IPS DF 6.9 (cell line): ENCODE measurements around the gene MYT1.
"Not testable (repeated sequence)": the region's sequence is repeated elsewhere in the genome, so short reads cannot be mapped to it uniquely, and the experiment has no call there.

Experiments used
- DNase-seq: peaks from one replicate; pipeline ENCODE4 v3.0.0-alpha.2; 2013; ENCODE audit warnings: low read depth, low spot score
- H3K27ac ChIP-seq: one replicate; pipeline ENCODE4 v1.5.1; 2013; ENCODE audit warnings: low read length, control low read depth
- H3K27me3 ChIP-seq: 2 replicates; pipeline ENCODE4 v1.6.1; 2013; ENCODE audit warnings: mild to moderate bottlenecking, low read length; ENCODE audit not compliant: control insufficient read depth, insufficient read depth
- H3K36me3 ChIP-seq: 2 replicates; pipeline ENCODE4 v1.6.1; 2013; ENCODE audit warnings: low read length; ENCODE audit not compliant: control insufficient read depth, insufficient read depth
- H3K4me1 ChIP-seq: 2 replicates; pipeline ENCODE4 v1.6.1; 2013; ENCODE audit warnings: low read length; ENCODE audit not compliant: control insufficient read depth, insufficient read depth
- H3K4me3 ChIP-seq: 2 replicates; pipeline ENCODE4 v1.5.1; 2013; ENCODE audit warnings: mild to moderate bottlenecking, low read length
- H3K9me3 ChIP-seq: 2 replicates; pipeline ENCODE4 v1.6.1; 2013; ENCODE audit warnings: low read length, inconsistent platforms; ENCODE audit not compliant: control insufficient read depth, insufficient read depth
- WGBS: extraction: QIAGEN DNeasy Blood & Tissue Kit; methylation state at CpG from one replicate; pipeline ENCODE4 v1.1.7; 2013; ENCODE audit warnings: mixed read lengths, missing lambda C conversion rate; ENCODE audit not compliant: insufficient read length, insufficient coverage; 5-methylcytosine and 5-hydroxymethylcytosine counted together

The MYT1 gene

GRCh38 chr20:64234291-64234791 is 70.1 kb downstream of the MYT1 start:
- H3K27ac ChIP-seq = no peak overlapping the region
- H3K36me3 ChIP-seq = no peaks in the 10 kb centered on the region; the same call in 1 of the 2 replicates
- H3K4me3 ChIP-seq = no peak overlapping the region
- H3K27me3 ChIP-seq = no peaks in the 10 kb centered on the region
- no peaks in the 10 kb centered on the region for H3K9me3 ChIP-seq
- H3K4me1 ChIP-seq = no peaks in the 10 kb centered on the region
- no peak for DNase-seq
- no CpG with 5 or more reads among the region's 11 CpGs for WGBS

DNA sequence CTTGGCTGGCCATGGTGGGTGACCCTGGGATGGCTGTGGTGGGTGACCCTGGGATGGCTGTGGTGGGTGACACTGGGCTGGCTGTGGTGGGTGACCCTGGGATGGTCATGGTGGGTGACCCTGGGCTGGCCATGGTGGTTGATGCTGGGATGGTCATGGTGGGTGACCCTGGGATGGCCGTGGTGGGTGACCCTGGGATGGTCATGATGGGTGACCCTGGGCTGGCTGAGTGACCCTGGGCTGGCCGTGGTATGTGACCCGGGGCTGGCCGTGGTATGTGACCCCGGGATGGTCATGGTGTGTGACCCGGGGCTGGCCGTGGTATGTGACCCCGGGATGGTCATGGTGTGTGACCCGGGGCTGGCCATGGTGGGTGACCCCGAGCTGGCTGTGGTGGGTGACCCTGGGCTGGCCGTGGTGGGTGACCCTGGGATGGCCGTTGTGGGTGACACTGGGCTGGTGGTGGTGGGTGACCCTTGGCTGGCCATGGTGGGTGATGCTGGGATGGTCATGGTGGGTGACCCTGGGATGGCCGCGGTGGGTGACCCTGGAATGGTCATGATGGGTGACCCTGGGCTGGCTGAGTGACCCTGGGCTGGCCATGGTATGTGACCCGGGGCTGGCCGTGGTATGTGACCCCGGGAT is 70.8 kb downstream of the MYT1 start:
- not testable (repeated sequence) for DNase-seq, H3K4me1 ChIP-seq, H3K27me3 ChIP-seq, H3K4me3 ChIP-seq, H3K9me3 ChIP-seq, H3K27ac ChIP-seq, H3K36me3 ChIP-seq
- no CpG with 5 or more reads among the region's 17 CpGs for WGBS

- WGBS = no CpG with 5 or more reads among the region's 27 CpGs
- Histone ChIP-seq H3K9me3 (no peaks in the 10 kb centered on the region), H3K4me3 (no peak overlapping the region), H3K36me3 (no peaks in the 10 kb centered on the region; the same call in 1 of the 2 replicates), H3K27me3 (no peaks in the 10 kb centered on the region), H3K27ac (no peak overlapping the region), H3K4me1 (no peaks in the 10 kb centered on the region)
- DNase-seq = no peak
These were observed 72.2 kb downstream of the MYT1 start for GRCh38 chr20:64236137-64237088.

DNA sequence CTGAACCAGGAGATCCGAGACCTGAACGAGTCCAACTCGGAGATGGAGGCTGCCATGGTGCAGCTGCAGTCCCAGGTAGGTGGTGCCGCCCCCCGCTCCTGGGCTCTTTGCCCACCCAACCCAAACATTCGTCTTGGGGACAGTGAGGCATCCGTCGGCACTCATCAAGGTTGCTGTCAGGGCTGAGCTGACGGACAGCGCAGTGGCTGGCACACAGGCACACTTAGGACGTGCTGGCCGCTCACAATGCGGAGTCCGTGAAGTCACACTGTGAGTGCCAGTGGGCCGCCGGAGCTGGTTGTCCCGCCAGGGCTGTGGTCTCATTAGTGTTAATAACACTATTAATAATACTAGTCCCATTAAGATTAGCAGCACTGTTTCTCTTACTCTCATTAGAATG is 73.1 kb downstream of the MYT1 start:
- no peaks in the 10 kb centered on the region for H3K27me3 ChIP-seq
- WGBS = no CpG with 5 or more reads among the region's 17 CpGs
- no peak for DNase-seq
- H3K4me3 ChIP-seq = no peak overlapping the region
- H3K9me3 ChIP-seq = no peaks in the 10 kb centered on the region
- H3K4me1 ChIP-seq = no peaks in the 10 kb centered on the region
- H3K27ac ChIP-seq = no peak overlapping the region
- H3K36me3 ChIP-seq = no peaks in the 10 kb centered on the region

GRCh38 chr20:64238115-64238825 is 74.0 kb downstream of the MYT1 start:
- Histone ChIP-seq H3K27ac (no peak overlapping the region), H3K36me3 (no peaks in the 10 kb centered on the region), H3K4me3 (no peak overlapping the region), H3K9me3 (no peaks in the 10 kb centered on the region), H3K4me1 (no peaks in the 10 kb centered on the region), H3K27me3 (no peaks in the 10 kb centered on the region)
- DNase-seq = no peak
- WGBS = no CpG with 5 or more reads among the region's 11 CpGs

DNA sequence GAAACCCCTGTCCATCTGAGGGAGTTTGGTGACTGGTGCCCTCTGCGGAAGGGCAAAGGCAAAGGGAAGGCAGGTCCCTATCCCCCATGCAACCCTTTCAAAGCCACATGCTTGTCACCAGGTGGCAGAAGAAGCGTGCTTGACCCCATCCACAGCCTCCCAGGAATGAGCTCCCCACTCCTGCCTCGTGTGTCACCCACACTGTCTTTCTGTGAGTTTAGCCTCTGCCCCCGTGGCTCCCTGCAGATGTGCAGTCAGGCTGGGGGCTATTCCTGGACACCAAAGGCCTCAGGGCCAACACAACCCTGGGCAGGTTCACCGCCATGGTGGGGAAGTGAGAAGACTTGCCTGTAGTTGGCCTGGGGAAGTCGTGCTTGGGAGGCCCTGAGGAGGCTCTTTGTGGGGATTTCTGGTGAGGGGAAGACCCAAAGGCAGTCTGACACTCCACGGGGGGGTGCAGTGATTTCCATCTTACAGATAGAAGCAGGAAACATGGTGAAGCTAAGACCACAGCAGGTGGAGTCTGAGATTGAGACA is 74.7 kb downstream of the MYT1 start:
- Histone ChIP-seq H3K27ac (no peak overlapping the region), H3K27me3 (no peaks in the 10 kb centered on the region), H3K4me3 (no peak overlapping the region), H3K4me1 (no peaks in the 10 kb centered on the region), H3K36me3 (no peaks in the 10 kb centered on the region), H3K9me3 (no peaks in the 10 kb centered on the region)
- DNase-seq = no peak
- no CpG with 5 or more reads among the region's 7 CpGs for WGBS

- no CpG with 5 or more reads among the region's 19 CpGs for WGBS
- no peak overlapping the region for H3K27ac ChIP-seq
These were observed 75.4 kb downstream of the MYT1 start for GRCh38 chr20:64239449-64240242.

DNA sequence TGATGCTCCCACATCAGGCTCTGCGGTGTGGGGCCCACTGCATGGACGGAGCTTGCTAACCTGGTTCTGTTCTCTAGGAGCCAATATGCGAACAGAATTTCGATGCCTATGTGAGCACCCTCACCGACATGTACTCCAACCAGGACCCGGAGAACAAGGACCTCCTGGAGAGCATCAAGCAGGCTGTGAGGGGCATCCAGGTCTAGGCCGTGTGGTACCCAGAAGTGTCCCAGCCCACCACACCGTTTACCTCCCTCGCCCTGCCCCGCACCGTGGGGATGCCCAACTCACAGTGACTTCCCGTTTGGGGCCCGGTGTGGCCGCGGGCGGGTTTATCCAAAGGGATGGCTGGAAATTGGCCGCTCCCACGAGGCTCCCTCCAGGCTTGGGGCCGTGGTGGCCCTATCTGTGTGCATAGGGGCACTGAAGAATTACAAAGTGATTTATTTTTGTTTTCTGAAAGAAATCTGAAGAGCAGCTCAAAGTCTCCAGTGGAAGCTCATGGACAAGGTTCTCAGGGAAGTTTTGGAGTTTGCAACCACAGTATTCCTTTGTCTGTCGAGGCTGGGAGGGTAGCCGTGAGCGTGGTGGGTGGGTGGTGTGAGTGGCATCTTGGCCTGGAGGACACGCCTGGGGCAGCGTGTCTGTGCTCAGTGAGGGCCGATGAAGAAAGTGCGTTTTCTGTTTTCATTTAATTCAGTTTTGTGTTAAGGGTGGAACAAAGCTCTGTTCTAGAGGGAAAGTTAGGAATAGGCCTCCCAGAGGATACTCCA is 76.2 kb downstream of the MYT1 start:
- WGBS = no CpG with 5 or more reads among the region's 26 CpGs
- no peaks in the 10 kb centered on the region for H3K27me3 ChIP-seq
- H3K27ac ChIP-seq = no peak overlapping the region
- H3K4me3 ChIP-seq = no peak overlapping the region
- H3K4me1 ChIP-seq = no peaks in the 10 kb centered on the region
- H3K36me3 ChIP-seq = no peaks in the 10 kb centered on the region
- no peaks in the 10 kb centered on the region for H3K9me3 ChIP-seq
- no peak for DNase-seq

More at GRCh38 chr20:64239449-64240242, 75.4 kb downstream of the MYT1 start:
- H3K4me3 ChIP-seq = no peak overlapping the region
- no peak for DNase-seq
- no peaks in the 10 kb centered on the region for H3K4me1 ChIP-seq
- no peaks in the 10 kb centered on the region for H3K36me3 ChIP-seq
- no peaks in the 10 kb centered on the region for H3K27me3 ChIP-seq
- H3K9me3 ChIP-seq = no peaks in the 10 kb centered on the region

GRCh38 chr20:64241061-64241460 is 76.8 kb downstream of the MYT1 start:
- DNase-seq = no peak

More at GRCh38 chr20:64241061-64241460, 76.8 kb downstream of the MYT1 start:
- Histone ChIP-seq H3K9me3 (no peaks in the 10 kb centered on the region), H3K4me3 (no peak overlapping the region), H3K27ac (no peak overlapping the region), H3K4me1 (no peaks in the 10 kb centered on the region), H3K27me3 (no peaks in the 10 kb centered on the region), H3K36me3 (no peaks in the 10 kb centered on the region)
- WGBS = no CpG with 5 or more reads among the region's 8 CpGs
